Ishikawa (cell line): ENCODE measurements around the gene CORO1C.

Experiments
- CEBPB ChIP-seq: IDR thresholded peaks from 2 replicates; pipeline ENCODE4 v1.6.1; 2012
- CREB1 ChIP-seq: IDR thresholded peaks from 2 replicates; pipeline ENCODE4 v1.6.1; 2012; ENCODE audit warnings: low read depth
- EGR1 ChIP-seq: IDR thresholded peaks from 2 replicates; pipeline ENCODE4 v1.6.1; 2012
- EP300 ChIP-seq: IDR thresholded peaks from 2 replicates; pipeline ENCODE4 v1.6.1; 2012; ENCODE audit warnings: borderline replicate concordance
- NFIC ChIP-seq: IDR thresholded peaks from 2 replicates; pipeline ENCODE4 v1.6.1; 2012
- RAD21 ChIP-seq: IDR thresholded peaks from 2 replicates; pipeline ENCODE4 v1.6.1; 2012; ENCODE audit warnings: low read depth
- TAF1 ChIP-seq: IDR thresholded peaks from 2 replicates; pipeline ENCODE4 v1.6.1; 2012; ENCODE audit warnings: low read depth, mild to moderate bottlenecking
- TCF12 ChIP-seq: IDR thresholded peaks from 2 replicates; pipeline ENCODE4 v1.6.1; 2012; ENCODE audit warnings: low read depth
- TEAD4 ChIP-seq: IDR thresholded peaks from 2 replicates; pipeline ENCODE4 v1.6.1; 2012
- YY1 ChIP-seq: IDR thresholded peaks from 2 replicates; pipeline ENCODE4 v1.6.1; 2012; ENCODE audit warnings: low read depth
- ZBTB7A ChIP-seq: IDR thresholded peaks from 2 replicates; pipeline ENCODE4 v1.6.1; 2012; ENCODE audit warnings: low read depth
- TF ChIP-seq, protein P1 (sequence below): IDR thresholded peaks from 2 replicates; pipeline ENCODE4 v1.6.1; 2012
- TF ChIP-seq, protein P2 (sequence below): IDR thresholded peaks from 2 replicates; pipeline ENCODE4 v1.6.1; 2012; ENCODE audit warnings: low read depth, mild to moderate bottlenecking
- TF ChIP-seq, protein P3 (sequence below): IDR thresholded peaks from 2 replicates; pipeline ENCODE4 v1.6.1; 2012

DNA sequence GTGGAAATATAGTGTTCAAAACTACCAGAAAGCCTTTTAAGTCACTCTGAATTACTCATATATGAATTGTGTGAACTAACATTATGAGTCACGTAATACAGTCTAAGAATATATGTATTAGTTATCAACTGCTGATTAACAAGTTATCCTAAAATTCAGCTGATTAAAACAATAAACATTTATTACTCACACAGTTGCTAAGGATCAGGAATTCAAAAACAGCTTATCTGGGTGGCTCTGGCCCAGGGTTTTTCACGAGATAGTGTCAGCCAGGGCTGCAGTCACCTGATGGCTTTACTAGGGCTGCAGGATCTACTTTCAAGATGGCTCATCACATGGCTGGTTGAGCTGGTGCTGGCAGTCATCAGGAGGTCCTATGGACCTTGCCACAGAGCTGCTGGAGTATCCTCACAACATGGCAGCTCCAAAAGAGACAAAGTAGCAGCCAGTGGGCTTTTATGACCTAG is 36.5 kb downstream of the CORO1C start:
- TF ChIP-seq TAF1 (no peak), TEAD4 (no peak), RAD21 (no peak), YY1 (no peak), CEBPB (no peak), CREB1 (no peak), EGR1 (no peak), EP300 (no peak), TCF12 (no peak), NFIC (no peak), ZBTB7A (no peak)
- TF ChIP-seq, protein P1, sequence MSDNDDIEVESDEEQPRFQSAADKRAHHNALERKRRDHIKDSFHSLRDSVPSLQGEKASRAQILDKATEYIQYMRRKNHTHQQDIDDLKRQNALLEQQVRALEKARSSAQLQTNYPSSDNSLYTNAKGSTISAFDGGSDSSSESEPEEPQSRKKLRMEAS, result no peak
- TF ChIP-seq, protein P2, sequence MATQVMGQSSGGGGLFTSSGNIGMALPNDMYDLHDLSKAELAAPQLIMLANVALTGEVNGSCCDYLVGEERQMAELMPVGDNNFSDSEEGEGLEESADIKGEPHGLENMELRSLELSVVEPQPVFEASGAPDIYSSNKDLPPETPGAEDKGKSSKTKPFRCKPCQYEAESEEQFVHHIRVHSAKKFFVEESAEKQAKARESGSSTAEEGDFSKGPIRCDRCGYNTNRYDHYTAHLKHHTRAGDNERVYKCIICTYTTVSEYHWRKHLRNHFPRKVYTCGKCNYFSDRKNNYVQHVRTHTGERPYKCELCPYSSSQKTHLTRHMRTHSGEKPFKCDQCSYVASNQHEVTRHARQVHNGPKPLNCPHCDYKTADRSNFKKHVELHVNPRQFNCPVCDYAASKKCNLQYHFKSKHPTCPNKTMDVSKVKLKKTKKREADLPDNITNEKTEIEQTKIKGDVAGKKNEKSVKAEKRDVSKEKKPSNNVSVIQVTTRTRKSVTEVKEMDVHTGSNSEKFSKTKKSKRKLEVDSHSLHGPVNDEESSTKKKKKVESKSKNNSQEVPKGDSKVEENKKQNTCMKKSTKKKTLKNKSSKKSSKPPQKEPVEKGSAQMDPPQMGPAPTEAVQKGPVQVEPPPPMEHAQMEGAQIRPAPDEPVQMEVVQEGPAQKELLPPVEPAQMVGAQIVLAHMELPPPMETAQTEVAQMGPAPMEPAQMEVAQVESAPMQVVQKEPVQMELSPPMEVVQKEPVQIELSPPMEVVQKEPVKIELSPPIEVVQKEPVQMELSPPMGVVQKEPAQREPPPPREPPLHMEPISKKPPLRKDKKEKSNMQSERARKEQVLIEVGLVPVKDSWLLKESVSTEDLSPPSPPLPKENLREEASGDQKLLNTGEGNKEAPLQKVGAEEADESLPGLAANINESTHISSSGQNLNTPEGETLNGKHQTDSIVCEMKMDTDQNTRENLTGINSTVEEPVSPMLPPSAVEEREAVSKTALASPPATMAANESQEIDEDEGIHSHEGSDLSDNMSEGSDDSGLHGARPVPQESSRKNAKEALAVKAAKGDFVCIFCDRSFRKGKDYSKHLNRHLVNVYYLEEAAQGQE, result no peak
- TF ChIP-seq, protein P3, sequence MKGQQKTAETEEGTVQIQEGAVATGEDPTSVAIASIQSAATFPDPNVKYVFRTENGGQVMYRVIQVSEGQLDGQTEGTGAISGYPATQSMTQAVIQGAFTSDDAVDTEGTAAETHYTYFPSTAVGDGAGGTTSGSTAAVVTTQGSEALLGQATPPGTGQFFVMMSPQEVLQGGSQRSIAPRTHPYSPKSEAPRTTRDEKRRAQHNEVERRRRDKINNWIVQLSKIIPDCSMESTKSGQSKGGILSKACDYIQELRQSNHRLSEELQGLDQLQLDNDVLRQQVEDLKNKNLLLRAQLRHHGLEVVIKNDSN, result no peak
